IPS-20b (cell line): ENCODE data around the gene RAD51B.

Experiments
- H3K27ac ChIP-seq: one replicate; pipeline ENCODE4 v1.5.1; 2013; ENCODE audit warnings: low read length
- H3K27me3 ChIP-seq: 2 replicates; pipeline ENCODE4 v1.6.1; 2013; ENCODE audit warnings: mild to moderate bottlenecking, low read length, inconsistent platforms; ENCODE audit not compliant: insufficient read depth
- H3K36me3 ChIP-seq: 2 replicates; pipeline ENCODE4 v1.6.1; 2013; ENCODE audit warnings: low read depth, mild to moderate bottlenecking, inconsistent platforms, low read length, moderate library complexity; ENCODE audit not compliant: insufficient read depth
- H3K4me1 ChIP-seq: 2 replicates; pipeline ENCODE4 v1.6.1; 2013; ENCODE audit warnings: mild to moderate bottlenecking, control low read depth, inconsistent platforms, low read length, moderate library complexity; ENCODE audit not compliant: insufficient read depth
- H3K4me3 ChIP-seq: 2 replicates; pipeline ENCODE4 v1.5.1; 2013; ENCODE audit warnings: mild to moderate bottlenecking, low read length, inconsistent platforms
- H3K9ac ChIP-seq: 2 replicates; pipeline ENCODE4 v1.6.1; 2013; ENCODE audit warnings: low read depth, mild to moderate bottlenecking, inconsistent platforms, low read length, moderate library complexity
- H3K9me3 ChIP-seq: 2 replicates; pipeline ENCODE4 v1.6.1; 2013; ENCODE audit warnings: mild to moderate bottlenecking, low read depth, low read length, inconsistent platforms; ENCODE audit not compliant: insufficient read depth

RAD51B gene

GRCh38 chr14:68689511-68689910, 869.9 kb downstream of the RAD51B start:
- H3K36me3 ChIP-seq: no peaks in the 10 kb centered on the region
- H3K4me3 ChIP-seq: no peak overlapping the region
- no peak overlapping the region for H3K9ac ChIP-seq
- H3K4me1 ChIP-seq: peaks cover 19% of the 10 kb centered on the region; the same call in 1 of the 2 replicates
- H3K9me3 ChIP-seq: no peaks in the 10 kb centered on the region
- no peak overlapping the region for H3K27ac ChIP-seq
- H3K27me3 ChIP-seq: peaks cover 48% of the 10 kb centered on the region

DNA sequence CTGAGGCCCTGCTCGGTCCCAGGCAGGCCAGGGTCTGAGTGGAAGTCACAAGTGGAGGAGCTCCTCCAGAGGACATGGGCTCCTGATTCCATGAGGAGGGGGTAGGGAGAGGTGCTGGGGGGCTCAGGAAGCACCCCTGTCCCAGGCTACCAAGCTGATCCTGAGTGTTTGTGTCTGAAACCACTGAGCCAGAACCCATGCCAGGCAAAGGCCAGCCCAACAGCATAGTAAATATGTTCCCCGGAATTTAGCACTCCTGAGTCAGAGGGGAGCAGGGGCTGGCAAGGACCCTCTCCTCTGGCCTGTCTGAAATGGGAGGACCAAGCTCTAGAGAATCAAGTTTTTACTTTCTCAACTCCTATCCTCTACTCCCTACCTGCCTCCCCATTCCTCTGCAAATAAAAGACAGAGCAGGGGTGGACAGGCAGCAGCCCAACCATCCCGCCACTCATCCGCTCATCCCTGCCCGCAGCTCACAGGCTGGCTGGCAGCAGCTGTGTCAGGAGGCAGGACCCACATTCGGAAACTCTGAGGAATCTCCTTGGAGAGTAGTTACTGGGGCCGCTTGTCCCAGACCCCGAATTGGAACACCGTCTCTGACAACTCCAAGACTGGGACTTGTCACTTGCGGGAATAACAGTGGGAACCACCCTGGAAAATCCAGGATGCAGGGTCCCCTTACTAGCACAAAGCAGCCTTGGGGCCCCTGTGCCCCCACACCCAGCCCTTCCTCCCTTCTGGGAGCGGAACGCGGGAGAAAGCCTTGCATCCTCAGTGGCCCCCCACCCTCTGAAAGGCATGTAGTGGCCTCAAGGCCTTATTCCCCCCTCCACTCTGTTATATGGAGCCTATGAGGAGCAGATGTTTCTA, 870.7 kb downstream of the RAD51B start:
- Histone ChIP-seq H3K27me3 (peaks cover 48% of the 10 kb centered on the region), H3K9me3 (no peaks in the 10 kb centered on the region), H3K4me3 (no peak overlapping the region), H3K4me1 (peaks cover 19% of the 10 kb centered on the region; the same call in 1 of the 2 replicates), H3K9ac (no peak overlapping the region), H3K27ac (no peak overlapping the region), H3K36me3 (no peaks in the 10 kb centered on the region)

GRCh38 chr14:68691031-68691791, 871.6 kb downstream of the RAD51B start:
- no peaks in the 10 kb centered on the region for H3K36me3 ChIP-seq
- H3K9ac ChIP-seq: no peak overlapping the region
- H3K9me3 ChIP-seq: no peaks in the 10 kb centered on the region
- H3K27ac ChIP-seq: no peak overlapping the region
- peaks cover 48% of the 10 kb centered on the region for H3K27me3 ChIP-seq
- peaks cover 17% of the 10 kb centered on the region; the same call in 1 of the 2 replicates for H3K4me1 ChIP-seq
- peak overlapping the region; percentile 36; the same call in 1 of the 2 replicates for H3K4me3 ChIP-seq

GRCh38 chr14:68691792-68692118, 872.2 kb downstream of the RAD51B start:
- Histone ChIP-seq H3K27ac (no peak overlapping the region), H3K36me3 (no peaks in the 10 kb centered on the region), H3K9ac (no peak overlapping the region), H3K4me1 (peaks cover 17% of the 10 kb centered on the region; the same call in 1 of the 2 replicates), H3K9me3 (no peaks in the 10 kb centered on the region), H3K4me3 (no peak overlapping the region), H3K27me3 (peaks cover 48% of the 10 kb centered on the region)

DNA sequence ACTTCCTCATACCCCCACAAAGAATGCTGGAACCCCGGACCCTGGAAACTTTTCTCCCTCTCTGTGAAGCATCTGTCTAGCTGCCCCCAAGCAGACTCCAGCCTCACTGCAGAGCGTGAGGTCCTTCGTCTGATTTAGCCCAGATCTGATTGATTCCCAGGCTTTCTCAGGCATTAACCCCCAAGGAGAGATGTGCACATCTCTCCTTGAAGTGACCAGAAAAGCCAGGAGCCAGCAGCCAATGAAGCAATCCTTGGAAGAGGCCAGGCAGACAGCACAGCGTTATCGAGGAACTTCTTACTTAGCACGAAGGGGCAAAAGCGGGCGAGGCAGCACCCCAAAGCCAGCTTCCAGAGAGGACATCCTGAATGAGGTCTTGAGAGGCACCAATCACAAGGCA, 872.6 kb downstream of the RAD51B start:
- Histone ChIP-seq H3K36me3 (no peaks in the 10 kb centered on the region), H3K9me3 (no peaks in the 10 kb centered on the region), H3K4me1 (peaks cover 17% of the 10 kb centered on the region; the same call in 1 of the 2 replicates), H3K4me3 (no peak overlapping the region), H3K27me3 (peaks cover 48% of the 10 kb centered on the region), H3K27ac (no peak overlapping the region), H3K9ac (no peak overlapping the region)

DNA sequence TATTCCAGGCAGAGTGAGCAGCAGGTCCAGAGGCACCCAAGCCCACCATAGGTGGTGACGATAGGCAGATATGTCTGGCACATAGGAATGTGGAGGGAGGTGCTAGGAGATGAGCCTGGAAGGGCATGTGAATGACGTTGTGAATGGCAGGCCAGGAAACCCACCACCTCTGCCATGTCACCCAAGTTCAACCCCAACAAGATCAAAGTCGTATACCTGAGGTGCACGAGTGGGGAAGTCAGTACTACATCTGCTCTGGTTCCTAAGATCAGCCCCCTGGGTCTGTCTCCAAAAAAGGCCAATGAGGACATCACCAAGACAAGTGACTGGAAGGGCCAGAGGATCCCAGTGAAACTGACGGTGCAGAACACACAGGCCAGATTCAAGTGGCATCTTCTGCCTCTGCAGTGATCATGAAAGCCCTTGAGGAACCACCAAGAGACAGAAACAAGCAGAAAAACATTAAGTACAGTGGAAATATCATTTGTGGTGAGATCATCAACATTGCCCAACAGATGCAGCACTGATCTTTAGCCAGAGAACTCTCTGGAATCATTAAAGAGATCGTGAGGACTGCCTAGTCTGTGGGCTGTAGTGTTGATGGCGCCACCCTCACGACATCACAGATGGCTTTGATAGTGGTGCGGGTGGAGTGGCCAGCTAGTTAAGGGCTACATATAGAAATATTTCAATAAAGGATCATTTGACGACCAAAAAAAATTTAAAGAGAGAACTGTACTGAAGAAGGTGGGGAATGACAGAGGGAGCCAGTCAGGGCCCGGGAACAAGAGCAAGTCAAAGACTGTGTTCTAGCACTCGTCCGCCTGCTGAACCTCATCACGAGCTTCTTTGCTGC, 873.6 kb downstream of the RAD51B start:
- Histone ChIP-seq H3K4me1 (peaks cover 17% of the 10 kb centered on the region; the same call in 1 of the 2 replicates), H3K27ac (no peak overlapping the region), H3K9me3 (no peaks in the 10 kb centered on the region)

DNA sequence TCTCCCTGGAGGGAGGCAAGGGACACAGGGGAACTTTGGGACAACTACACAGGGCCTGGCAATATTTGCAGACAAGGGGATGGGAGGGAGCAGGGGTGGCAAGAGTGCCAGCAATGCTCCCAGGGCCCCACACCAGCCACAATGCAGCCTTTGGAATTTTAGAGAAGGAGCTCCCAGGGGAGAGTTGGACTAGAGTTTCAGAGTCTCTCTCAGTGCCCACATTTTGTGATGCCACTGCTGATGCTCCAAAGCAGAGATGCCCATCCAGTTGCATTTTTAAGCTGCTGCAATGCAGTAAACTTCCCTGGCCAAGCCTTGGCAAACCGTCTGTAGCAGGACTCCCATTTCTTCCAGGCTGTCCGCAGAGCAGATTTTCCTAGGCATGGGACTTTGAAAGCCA, 874.3 kb downstream of the RAD51B start:
- peaks cover 48% of the 10 kb centered on the region for H3K27me3 ChIP-seq
- no peak overlapping the region for H3K4me3 ChIP-seq
- no peak overlapping the region for H3K9ac ChIP-seq
- no peak overlapping the region for H3K27ac ChIP-seq
- no peaks in the 10 kb centered on the region for H3K36me3 ChIP-seq
- peaks cover 12% of the 10 kb centered on the region; the same call in 1 of the 2 replicates for H3K4me1 ChIP-seq
- H3K9me3 ChIP-seq: no peaks in the 10 kb centered on the region

More for the DNA sequence above, 873.6 kb downstream of the RAD51B start:
- Histone ChIP-seq H3K27me3 (peaks cover 48% of the 10 kb centered on the region), H3K9ac (no peak overlapping the region), H3K36me3 (no peaks in the 10 kb centered on the region), H3K4me3 (no peak overlapping the region)

- H3K9me3 ChIP-seq: no peaks in the 10 kb centered on the region
- H3K4me1 ChIP-seq: peaks cover 7% of the 10 kb centered on the region; the same call in 1 of the 2 replicates
- H3K9ac ChIP-seq: no peak overlapping the region
- no peak overlapping the region for H3K27ac ChIP-seq
- no peak overlapping the region for H3K4me3 ChIP-seq
- no peaks in the 10 kb centered on the region for H3K36me3 ChIP-seq
- peaks cover 41% of the 10 kb centered on the region for H3K27me3 ChIP-seq
Measured at GRCh38 chr14:68694516-68695235, 875.1 kb downstream of the RAD51B start.

DNA sequence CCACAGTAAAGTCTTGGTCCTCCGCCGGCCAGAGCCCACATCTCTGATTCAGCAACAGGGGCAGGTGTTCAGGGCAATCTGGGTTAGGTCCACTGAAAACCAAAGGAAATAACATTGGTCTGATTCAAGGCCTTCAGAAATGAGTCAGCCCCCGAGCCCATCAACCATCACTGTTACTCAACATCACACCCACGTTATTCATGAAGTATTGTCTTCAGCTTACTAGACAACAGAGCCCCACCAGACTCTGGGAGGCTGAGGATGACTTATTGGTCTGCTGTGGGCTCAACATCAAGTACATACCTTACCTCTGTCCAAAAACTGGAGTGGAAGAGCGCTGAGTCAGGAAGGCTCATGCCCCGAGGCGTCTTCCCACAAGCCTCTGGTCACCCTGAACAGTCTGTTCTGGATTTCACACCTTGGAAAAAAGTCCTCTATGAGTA, 875.8 kb downstream of the RAD51B start:
- H3K36me3 ChIP-seq: no peaks in the 10 kb centered on the region
- peaks cover 34% of the 10 kb centered on the region for H3K27me3 ChIP-seq
- no peak overlapping the region for H3K4me3 ChIP-seq
- H3K4me1 ChIP-seq: peaks cover 7% of the 10 kb centered on the region; the same call in 1 of the 2 replicates
- no peaks in the 10 kb centered on the region for H3K9me3 ChIP-seq
- H3K27ac ChIP-seq: no peak overlapping the region
- H3K9ac ChIP-seq: no peak overlapping the region

DNA sequence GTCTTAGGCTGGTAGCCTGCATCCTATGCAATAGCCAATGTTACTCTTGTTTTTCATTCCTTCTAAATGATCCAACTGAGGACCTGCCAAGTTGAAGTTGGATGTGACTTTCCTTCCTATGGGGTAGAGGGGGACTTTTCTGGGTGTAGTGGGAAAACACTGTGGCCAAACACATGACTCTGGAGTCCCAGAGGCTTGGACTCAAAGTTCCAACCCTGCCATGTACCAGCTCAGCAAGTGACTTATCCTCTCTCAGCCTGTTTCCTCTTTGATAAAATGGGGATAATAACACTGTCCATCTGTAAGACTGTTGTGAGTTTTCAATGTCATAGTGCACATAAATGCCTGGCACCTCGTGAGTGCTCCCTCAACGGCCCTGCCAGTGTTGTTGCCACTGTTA, 876.3 kb downstream of the RAD51B start:
- H3K4me1 ChIP-seq: peaks cover 7% of the 10 kb centered on the region; the same call in 1 of the 2 replicates
- no peaks in the 10 kb centered on the region for H3K9me3 ChIP-seq
- H3K9ac ChIP-seq: no peak overlapping the region
- no peaks in the 10 kb centered on the region for H3K36me3 ChIP-seq
- no peak overlapping the region for H3K4me3 ChIP-seq
- H3K27ac ChIP-seq: no peak overlapping the region
- H3K27me3 ChIP-seq: peaks cover 29% of the 10 kb centered on the region
